NB4 (cell line): ENCODE measurements around the gene CENPF.

Source experiments
- POLR2A ChIP-seq: IDR thresholded peaks from 2 replicates; pipeline ENCODE4 v1.6.1; 2011; ENCODE audit warnings: mild to moderate bottlenecking; ENCODE audit not compliant: insufficient read length; ENCODE audit errors: extremely low read depth
- TF ChIP-seq, protein P1 (sequence below): IDR thresholded peaks from one replicate; pipeline ENCODE4 v1.5.1; 2012; ENCODE audit warnings: low read depth, low read length

- TF ChIP-seq, protein P1, sequence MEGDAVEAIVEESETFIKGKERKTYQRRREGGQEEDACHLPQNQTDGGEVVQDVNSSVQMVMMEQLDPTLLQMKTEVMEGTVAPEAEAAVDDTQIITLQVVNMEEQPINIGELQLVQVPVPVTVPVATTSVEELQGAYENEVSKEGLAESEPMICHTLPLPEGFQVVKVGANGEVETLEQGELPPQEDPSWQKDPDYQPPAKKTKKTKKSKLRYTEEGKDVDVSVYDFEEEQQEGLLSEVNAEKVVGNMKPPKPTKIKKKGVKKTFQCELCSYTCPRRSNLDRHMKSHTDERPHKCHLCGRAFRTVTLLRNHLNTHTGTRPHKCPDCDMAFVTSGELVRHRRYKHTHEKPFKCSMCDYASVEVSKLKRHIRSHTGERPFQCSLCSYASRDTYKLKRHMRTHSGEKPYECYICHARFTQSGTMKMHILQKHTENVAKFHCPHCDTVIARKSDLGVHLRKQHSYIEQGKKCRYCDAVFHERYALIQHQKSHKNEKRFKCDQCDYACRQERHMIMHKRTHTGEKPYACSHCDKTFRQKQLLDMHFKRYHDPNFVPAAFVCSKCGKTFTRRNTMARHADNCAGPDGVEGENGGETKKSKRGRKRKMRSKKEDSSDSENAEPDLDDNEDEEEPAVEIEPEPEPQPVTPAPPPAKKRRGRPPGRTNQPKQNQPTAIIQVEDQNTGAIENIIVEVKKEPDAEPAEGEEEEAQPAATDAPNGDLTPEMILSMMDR, result no peak
- TF ChIP-seq POLR2A, result no peak
Measured at GRCh38 chr1:214664651-214665433, 61.8 kb downstream of the CENPF start.
